Panc1 (cell line): ENCODE results near the gene HPGDS. TPM values are rescaled to one million over a fixed set of nuclear protein-coding genes. Genes with fewer than 3 reads are reported as not detected.

Experiments used
- ATAC-seq: fragments of 200-7000 bp; cut with Tn5 transposase; 2 replicates; pipeline ENCODE4 v1.9.1; 2020; ENCODE audit warnings: mild to moderate bottlenecking, moderate library complexity
- BruUV-seq: library from RNA; stranded (reverse); fragments of 400-500 nt; replicated peaks from 2 replicates; lab custom pipeline; 2021; lab: Mats Ljungman, UMichigan
- CTCF ChIA-PET: fragments of 300-600 bp; sonication (Branson Sonifier 250); formaldehyde crosslinking; loops from one replicate; lab custom pipeline; 2022; ENCODE audit warnings: antibody characterized with exemption; lab: Charles Lee
- POLR2A ChIA-PET: fragments of 300-600 bp; sonication (Branson Sonifier 250); formaldehyde crosslinking; loops from one replicate; lab custom pipeline; 2022; ENCODE audit warnings: antibody characterized with exemption; lab: Charles Lee
- DNase-seq: peaks from one replicate; pipeline ENCODE4 v3.0.0-alpha.2; 2010; ENCODE audit warnings: low read depth, low spot score
- H3K27ac ChIP-seq: 2 replicates; pipeline ENCODE4 v1.5.1; 2011; ENCODE audit warnings: mild to moderate bottlenecking, low read length, inconsistent platforms
- H3K27me3 ChIP-seq: fragments of 200-500 bp; sonication (Bioruptor generic); 2 replicates; pipeline ENCODE4 v1.6.0; 2014; ENCODE audit warnings: low read length, inconsistent platforms; ENCODE audit not compliant: control insufficient read depth, insufficient read depth
- H3K36me3 ChIP-seq: fragments of 200-500 bp; sonication (Bioruptor generic); 2 replicates; pipeline ENCODE4 v1.5.1; 2014; ENCODE audit warnings: inconsistent platforms, mild to moderate bottlenecking, low read length, moderate library complexity; ENCODE audit not compliant: control insufficient read depth, insufficient read depth
- H3K4me1 ChIP-seq: 2 replicates; pipeline ENCODE4 v1.5.1; 2011; ENCODE audit warnings: inconsistent platforms, mild to moderate bottlenecking, low read length, moderate library complexity; ENCODE audit not compliant: control insufficient read depth, insufficient read depth
- H3K4me3 ChIP-seq, 2 experiments: 2 replicates each; pipeline ENCODE4 v1.5.1; 2011 to 2012; ENCODE audit warnings: low read depth in 2 of 2, low read length in 2 of 2, mild to moderate bottlenecking in 2 of 2, inconsistent platforms in 1 of 2, moderate library complexity in 1 of 2
- H3K9me3 ChIP-seq: fragments of 200-500 bp; sonication (Bioruptor generic); 2 replicates; pipeline ENCODE4 v1.5.1; 2014; ENCODE audit warnings: low read depth, mild to moderate bottlenecking, inconsistent platforms, low read length, moderate library complexity; ENCODE audit not compliant: control insufficient read depth, insufficient read depth
- CTCF ChIP-seq: fragments of 450-650 bp; IDR thresholded peaks from 2 replicates; pipeline ENCODE4 v1.5.1; 2017; ENCODE audit warnings: mild to moderate bottlenecking
- POLR2AphosphoS5 ChIP-seq: IDR thresholded peaks from 2 replicates; pipeline ENCODE4 v1.6.1; 2012; ENCODE audit warnings: mild to moderate bottlenecking, low read depth, low read length, moderate library complexity
- REST ChIP-seq, 2 experiments: IDR thresholded peaks; 2 replicates each; pipeline ENCODE4 v1.6.1; 2011 to 2012; ENCODE audit warnings: low read depth in 2 of 2, control low read depth in 1 of 2, low read length in 1 of 2, mild to moderate bottlenecking in 1 of 2, moderate library complexity in 1 of 2; ENCODE audit not compliant: insufficient read depth in 1 of 2
- SIN3A ChIP-seq: IDR thresholded peaks from 2 replicates; pipeline ENCODE4 v1.6.1; 2012; ENCODE audit warnings: low read depth, mild to moderate bottlenecking, low read length, moderate library complexity, borderline replicate concordance; ENCODE audit not compliant: insufficient read depth
- TCF7L2 ChIP-seq: IDR thresholded peaks from 2 replicates; pipeline ENCODE4 v1.6.1; 2011; ENCODE audit warnings: mild to moderate bottlenecking, low read depth, low read length, inconsistent platforms
- in situ Hi-C: cut with HindIII; loops from 2 replicates; pipeline ENCODE4 v1.10.0; 2016; ENCODE audit warnings: low sequenced_read_pairs, low pct_unique_long_range_greater_than_20kb
- intact Hi-C: fragments of 100-400 bp; cut with micrococcal nuclease; formaldehyde crosslinking; loops from one replicate; pipeline ENCODE4 v1.10.0; 2022; ENCODE audit not compliant: unreplicated experiment
- total RNA-seq: library from RNA; stranded (reverse); gene quantifications from one replicate; pipeline ENCODE4 v1.2.1, GENCODE V29; 2021; ENCODE audit not compliant: unreplicated experiment

The HPGDS gene
- total RNA-seq, 1 experiment from 2014 or later: not detected

GRCh38 chr4:94350095-94350494 is 7.5 kb upstream of the HPGDS start:
- POLR2A ChIA-PET: no interaction called here
- in situ Hi-C loops: no loop called here
- no peak for DNase-seq

GRCh38 chr4:94349193-94349592 is 6.6 kb upstream of the HPGDS start:
- Histone ChIP-seq H3K27me3 (no peaks in the 10 kb centered on the region; the same call in 1 of the 2 replicates), H3K36me3 (no peaks in the 10 kb centered on the region), H3K9me3 (no peaks in the 10 kb centered on the region), H3K4me3 (no peak overlapping the region), H3K27ac (no peak overlapping the region), H3K4me1 (no peaks in the 10 kb centered on the region)
- CTCF ChIA-PET: no interaction called here
- DNase-seq: no peak
- BruUV-seq: no TSS peak
- intact Hi-C loops: no loop called here
- in situ Hi-C loops: no loop called here
- no peak for ATAC-seq
- POLR2A ChIA-PET: no interaction called here
- TF ChIP-seq CTCF (no peak), POLR2AphosphoS5 (no peak), TCF7L2 (no peak), REST (IDR thresholded peaks at IDR 0.05; ENCODE audit: insufficient read depth in 1 of 2, low read depth in 2 of 2, low read length in 1 of 2) (no peak), SIN3A (no peak)

More at GRCh38 chr4:94350095-94350494, 7.5 kb upstream of the HPGDS start:
- Histone ChIP-seq H3K9me3 (no peaks in the 10 kb centered on the region), H3K4me1 (no peaks in the 10 kb centered on the region), H3K27me3 (no peaks in the 10 kb centered on the region; the same call in 1 of the 2 replicates), H3K27ac (no peak overlapping the region), H3K36me3 (no peaks in the 10 kb centered on the region), H3K4me3 (no peak overlapping the region)
- intact Hi-C loops: no loop called here
- no peak for ATAC-seq
- no TSS peak for BruUV-seq
- TF ChIP-seq REST (IDR thresholded peaks at IDR 0.05; ENCODE audit: insufficient read depth in 1 of 2, low read depth in 2 of 2, low read length in 1 of 2) (no peak), POLR2AphosphoS5 (no peak), SIN3A (no peak), TCF7L2 (no peak), CTCF (no peak)
- CTCF ChIA-PET: no interaction called here
